GM23248 (cell line): Measurements from ENCODE around the gene ARMH4.

Experiments used
- EZH2 ChIP-seq: fragments of 200-600 bp; sonication (generic); IDR thresholded peaks from 2 replicates; pipeline ENCODE4 v1.6.1; 2018; ENCODE audit warnings: antibody characterized with exemption, mild to moderate bottlenecking; ENCODE audit not compliant: insufficient read depth, poor library complexity, severe bottlenecking
- EZH2phosphoT487 ChIP-seq: fragments of 200-600 bp; sonication (generic); IDR thresholded peaks from 2 replicates; pipeline ENCODE4 v1.6.1; 2018; ENCODE audit warnings: antibody characterized with exemption, moderate library complexity, mild to moderate bottlenecking, low read depth; ENCODE audit not compliant: insufficient read depth

DNA sequence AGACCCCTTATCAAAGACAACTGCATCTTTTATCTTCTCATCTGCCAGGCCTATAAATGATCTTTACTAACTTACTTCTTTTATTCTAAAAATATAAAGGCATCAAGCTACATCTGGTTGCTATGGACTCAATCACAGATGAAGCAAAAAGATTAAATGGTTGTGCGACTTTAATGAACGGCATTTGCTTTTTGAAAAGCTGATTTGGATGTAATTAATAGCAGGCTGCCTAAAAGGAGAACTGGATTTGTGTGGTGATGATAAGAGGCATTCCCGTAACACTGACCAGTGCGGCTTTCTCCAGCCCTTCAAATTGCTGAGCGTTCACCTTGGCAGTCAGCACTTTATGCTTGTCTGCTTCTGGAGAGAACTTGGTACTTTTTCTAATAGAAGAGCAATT, 103.8 kb downstream of the ARMH4 start:
- TF ChIP-seq EZH2 (no peak), EZH2phosphoT487 (no peak)
